ENCODE results near the gene KIFC1.

Gene KIFC1

GRCh38 chr6:33419580-33420490 lies 28.2 kb downstream of the KIFC1 start, which contains the start of gene SYNGAP1:
Gene SYNGAP1 (plus strand): TSS chr6:33420065. CDS start chr6:33420265, 200 bp downstream.
- Histone ChIP-seq H4K20me1 (ENCODE audit: insufficient read depth, low read length) (peaks cover 20% of the 10 kb centered on the region; the same call in 1 of the 2 replicates), H3K4me3 (ENCODE audit: low read depth in 1 of 2, low read length in 2 of 2) (peak within 1 kb of the TSS; percentile 27 to 84; a peak in 3 of 4 replicates), H3K4me2 (ENCODE audit: insufficient read depth, low read length) (peak within 1 kb of the TSS; percentile 87), H3K79me2 (ENCODE audit: insufficient read depth, low read length) (peaks cover 58% of the 10 kb centered on the region), H3K9ac (ENCODE audit: low read depth, low read length) (peak within 1 kb of the TSS; percentile 86), H3K36me3 (ENCODE audit: insufficient read depth, low read length) (peaks cover 26% of the 10 kb centered on the region), H3K27ac (ENCODE audit: low read length) (peak within 1 kb of the TSS; percentile 99), H3K27me3 (ENCODE audit: insufficient read depth, low read length, poor library complexity) (no peaks in the 10 kb centered on the region), H2AFZ (ENCODE audit: low read depth, low read length) (peak within 1 kb of the TSS; percentile 85), H3K4me1 (ENCODE audit: insufficient read depth, low read length) (peaks cover 82% of the 10 kb centered on the region), H3K9me3 (ENCODE audit: insufficient read depth, low read length, severe bottlenecking) (no peaks in the 10 kb centered on the region)
- DNase-seq (peak; percentile 87), ATAC-seq (ENCODE audit: insufficient read depth, low read depth) (peak; percentile 40)
- TF ChIP-seq EZH2 (IDR thresholded peaks at IDR 0.05; ENCODE audit: borderline replicate concordance, low read depth, low read length, severe bottlenecking): no peak
- TF ChIP-seq, protein P1, sequence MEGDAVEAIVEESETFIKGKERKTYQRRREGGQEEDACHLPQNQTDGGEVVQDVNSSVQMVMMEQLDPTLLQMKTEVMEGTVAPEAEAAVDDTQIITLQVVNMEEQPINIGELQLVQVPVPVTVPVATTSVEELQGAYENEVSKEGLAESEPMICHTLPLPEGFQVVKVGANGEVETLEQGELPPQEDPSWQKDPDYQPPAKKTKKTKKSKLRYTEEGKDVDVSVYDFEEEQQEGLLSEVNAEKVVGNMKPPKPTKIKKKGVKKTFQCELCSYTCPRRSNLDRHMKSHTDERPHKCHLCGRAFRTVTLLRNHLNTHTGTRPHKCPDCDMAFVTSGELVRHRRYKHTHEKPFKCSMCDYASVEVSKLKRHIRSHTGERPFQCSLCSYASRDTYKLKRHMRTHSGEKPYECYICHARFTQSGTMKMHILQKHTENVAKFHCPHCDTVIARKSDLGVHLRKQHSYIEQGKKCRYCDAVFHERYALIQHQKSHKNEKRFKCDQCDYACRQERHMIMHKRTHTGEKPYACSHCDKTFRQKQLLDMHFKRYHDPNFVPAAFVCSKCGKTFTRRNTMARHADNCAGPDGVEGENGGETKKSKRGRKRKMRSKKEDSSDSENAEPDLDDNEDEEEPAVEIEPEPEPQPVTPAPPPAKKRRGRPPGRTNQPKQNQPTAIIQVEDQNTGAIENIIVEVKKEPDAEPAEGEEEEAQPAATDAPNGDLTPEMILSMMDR (IDR thresholded peaks at IDR 0.05; ENCODE audit: borderline replicate concordance, extremely low read depth, low read length, poor library complexity, severe bottlenecking): no peak

DNA sequence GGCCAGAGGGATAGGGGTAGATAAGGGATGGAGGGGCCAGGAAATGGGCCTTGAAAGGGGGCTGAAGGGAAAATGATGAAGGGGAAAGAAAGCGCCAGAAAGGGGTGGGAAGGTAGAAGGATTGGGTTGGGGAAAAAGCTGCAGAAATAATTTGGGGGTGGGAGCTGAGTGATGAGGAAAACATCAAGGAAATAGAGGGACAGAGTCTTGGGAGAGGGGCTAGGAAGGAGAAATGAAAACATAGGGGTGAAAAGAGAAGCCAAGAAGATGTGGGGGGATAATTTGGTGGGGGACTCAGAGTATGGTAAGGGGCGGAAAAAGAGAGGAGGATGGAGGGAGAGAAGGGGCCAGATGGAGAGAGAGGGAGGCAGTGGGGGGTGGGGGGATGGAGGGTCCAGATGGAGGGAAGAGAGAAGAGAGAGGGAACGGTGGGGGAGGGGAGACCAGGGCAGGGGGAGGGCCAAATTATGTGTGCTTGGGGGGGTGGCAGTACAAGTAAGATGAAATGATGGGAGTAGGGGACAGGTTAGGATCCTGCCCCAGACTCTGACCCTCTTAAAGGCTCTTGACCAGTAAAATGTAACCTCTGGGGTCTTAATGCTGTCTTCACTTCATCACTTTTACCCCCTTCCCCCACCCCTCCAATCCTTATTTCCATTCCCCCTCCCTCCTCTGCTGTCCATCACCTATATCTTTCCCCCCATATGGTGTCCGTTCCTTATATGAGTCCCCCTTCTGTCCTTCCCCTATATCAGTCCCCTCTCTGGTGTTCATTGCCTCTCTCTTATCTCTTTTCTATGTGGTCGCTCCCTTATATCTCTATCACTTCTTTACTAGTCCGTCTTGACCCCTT lies 29.1 kb downstream of the KIFC1 start:
- Histone ChIP-seq H2AFZ (ENCODE audit: low read depth, low read length) (no peak overlapping the region), H3K36me3 (ENCODE audit: insufficient read depth, low read length) (peaks cover 17% of the 10 kb centered on the region), H3K27me3 (ENCODE audit: insufficient read depth, low read length, poor library complexity) (no peaks in the 10 kb centered on the region)

GRCh38 chr6:33421344-33421643 lies 29.7 kb downstream of the KIFC1 start:
- no peaks in the 10 kb centered on the region for H3K9me3 ChIP-seq (ENCODE audit: insufficient read depth, low read length, severe bottlenecking)
- H3K27ac ChIP-seq (ENCODE audit: low read length): no peak overlapping the region
- H3K4me1 ChIP-seq (ENCODE audit: insufficient read depth, low read length): peaks cover 81% of the 10 kb centered on the region
- H3K36me3 ChIP-seq (ENCODE audit: insufficient read depth, low read length): peaks cover 12% of the 10 kb centered on the region
- H4K20me1 ChIP-seq (ENCODE audit: insufficient read depth, low read length): peaks cover 8% of the 10 kb centered on the region; the same call in 1 of the 2 replicates
- no peak for DNase-seq
- no peak for ATAC-seq (ENCODE audit: insufficient read depth, low read depth)
- peak overlapping the region in 1 of 2 experiments; percentile 84; a peak in 2 of 4 replicates for H3K4me3 ChIP-seq (ENCODE audit: low read depth in 1 of 2, low read length in 2 of 2)
- H3K79me2 ChIP-seq (ENCODE audit: insufficient read depth, low read length): peaks cover 43% of the 10 kb centered on the region
- H2AFZ ChIP-seq (ENCODE audit: low read depth, low read length): no peak overlapping the region
- TF ChIP-seq, protein P1 (IDR thresholded peaks at IDR 0.05; ENCODE audit: borderline replicate concordance, extremely low read depth, low read length, poor library complexity, severe bottlenecking): no peak
- no peak for TF ChIP-seq EZH2 (IDR thresholded peaks at IDR 0.05; ENCODE audit: borderline replicate concordance, low read depth, low read length, severe bottlenecking)
- no peak overlapping the region; the same call in 1 of the 2 replicates for H3K9ac ChIP-seq (ENCODE audit: low read depth, low read length)
- H3K27me3 ChIP-seq (ENCODE audit: insufficient read depth, low read length, poor library complexity): no peaks in the 10 kb centered on the region
- H3K4me2 ChIP-seq (ENCODE audit: insufficient read depth, low read length): peak overlapping the region; percentile 87

More for the DNA sequence above, 29.1 kb downstream of the KIFC1 start:
- peaks cover 49% of the 10 kb centered on the region for H3K79me2 ChIP-seq (ENCODE audit: insufficient read depth, low read length)
- H3K27ac ChIP-seq (ENCODE audit: low read length): peak overlapping the region; percentile 65
- peaks cover 11% of the 10 kb centered on the region; the same call in 1 of the 2 replicates for H4K20me1 ChIP-seq (ENCODE audit: insufficient read depth, low read length)
- TF ChIP-seq EZH2 (IDR thresholded peaks at IDR 0.05; ENCODE audit: borderline replicate concordance, low read depth, low read length, severe bottlenecking): no peak
- TF ChIP-seq, protein P1 (IDR thresholded peaks at IDR 0.05; ENCODE audit: borderline replicate concordance, extremely low read depth, low read length, poor library complexity, severe bottlenecking): no peak
- no peaks in the 10 kb centered on the region for H3K9me3 ChIP-seq (ENCODE audit: insufficient read depth, low read length, severe bottlenecking)
- peak overlapping the region; percentile 87 for H3K4me2 ChIP-seq (ENCODE audit: insufficient read depth, low read length)
- DNase-seq (no peak), ATAC-seq (ENCODE audit: insufficient read depth, low read depth) (no peak)
- H3K9ac ChIP-seq (ENCODE audit: low read depth, low read length): peak overlapping the region; percentile 58
- H3K4me3 ChIP-seq (ENCODE audit: low read depth in 1 of 2, low read length in 2 of 2): peak overlapping the region; percentile 27 to 84; a peak in 3 of 4 replicates
- peaks cover 82% of the 10 kb centered on the region for H3K4me1 ChIP-seq (ENCODE audit: insufficient read depth, low read length)

Measured in DND-41 (cell line).